Esophagus squamous epithelium (tissue), 5 donors: ENCODE results near the gene RAMAC. TPM values are rescaled to one million over a fixed set of nuclear protein-coding genes. Genes with fewer than 3 reads are reported as not detected.
"Not testable (repeated sequence)": the region's sequence is repeated elsewhere in the genome, so short reads cannot be mapped to it uniquely, and the experiment has no call there.

Experiments
- DNase-seq: peaks from one replicate; lab custom pipeline; 2025; lab: John Stamatoyannopoulos, UW
- H3K27ac ChIP-seq, 4 donors: fragments of 200-600 bp; sonication (generic); one replicate each; pipeline ENCODE4 v1.5.1; 2016 to 2019; ENCODE audit warnings: mild to moderate bottlenecking in 1 of 4
- H3K27me3 ChIP-seq, 4 donors: fragments of 200-600 bp; sonication (generic); 1 replicate in 3 of 4; 2 replicates in 1 of 4; pipeline versions ENCODE4 v1.5.1 to v1.6.0; 2017 to 2021; ENCODE audit warnings: antibody characterized with exemption in 1 of 4
- H3K36me3 ChIP-seq, 3 donors: fragments of 200-600 bp; sonication (generic); one replicate each; pipeline ENCODE4 v1.5.1; 2016 to 2019
- H3K4me1 ChIP-seq, 3 donors: fragments of 200-600 bp; sonication (generic); one replicate each; pipeline ENCODE4 v1.5.1; 2017 to 2019
- H3K4me3 ChIP-seq, 4 donors: fragments of 200-600 bp; sonication (generic); 1 replicate in 3 of 4; 2 replicates in 1 of 4; pipeline ENCODE4 v1.5.1; 2016 to 2019; ENCODE audit warnings: mild to moderate bottlenecking in 2 of 4, moderate library complexity in 1 of 4
- H3K9me3 ChIP-seq, 3 donors: fragments of 200-600 bp; sonication (generic); one replicate each; pipeline ENCODE4 v1.5.1; 2016 to 2019
- CTCF ChIP-seq, 6 experiments: fragments of 450-650 bp in 4 of 6; fragments of 200-600 bp in 2 of 6; sonication (generic) in 2 of 6; IDR thresholded peaks; one replicate each; pipeline ENCODE4 v1.5.1; 2016 to 2019; ENCODE audit warnings: antibody characterized with exemption in 6 of 6, mild to moderate bottlenecking in 4 of 6, moderate library complexity in 4 of 6
- POLR2A ChIP-seq, 4 donors: fragments of 450-650 bp; IDR thresholded peaks; one replicate each; pipeline ENCODE4 v1.6.1; 2017; ENCODE audit warnings: antibody characterized with exemption in 4 of 4, mild to moderate bottlenecking in 4 of 4, moderate library complexity in 3 of 4
- WGBS, 2 donors: methylation state at CpG; one replicate each; pipeline ENCODE4 v1.1.5; 2018; 5-methylcytosine and 5-hydroxymethylcytosine counted together
- intact Hi-C: fragments of 100-400 bp; cut with DNase I; formaldehyde crosslinking; loops from one replicate; pipeline ENCODE4 v1.15.0; 2022
- total RNA-seq, 4 donors: library from RNA; depleted of rRNA; stranded (reverse); fragments of >200 nt; gene quantifications; one replicate each; pipeline ENCODE4 v1.1.0, GENCODE V29; 2016
- donor health status: DM: yes; HTN: yes; CAD: no.

RAMAC gene
- total RNA-seq = 10 to 100 TPM; 29.1 to 31.5 (median 31.1) TPM

DNA sequence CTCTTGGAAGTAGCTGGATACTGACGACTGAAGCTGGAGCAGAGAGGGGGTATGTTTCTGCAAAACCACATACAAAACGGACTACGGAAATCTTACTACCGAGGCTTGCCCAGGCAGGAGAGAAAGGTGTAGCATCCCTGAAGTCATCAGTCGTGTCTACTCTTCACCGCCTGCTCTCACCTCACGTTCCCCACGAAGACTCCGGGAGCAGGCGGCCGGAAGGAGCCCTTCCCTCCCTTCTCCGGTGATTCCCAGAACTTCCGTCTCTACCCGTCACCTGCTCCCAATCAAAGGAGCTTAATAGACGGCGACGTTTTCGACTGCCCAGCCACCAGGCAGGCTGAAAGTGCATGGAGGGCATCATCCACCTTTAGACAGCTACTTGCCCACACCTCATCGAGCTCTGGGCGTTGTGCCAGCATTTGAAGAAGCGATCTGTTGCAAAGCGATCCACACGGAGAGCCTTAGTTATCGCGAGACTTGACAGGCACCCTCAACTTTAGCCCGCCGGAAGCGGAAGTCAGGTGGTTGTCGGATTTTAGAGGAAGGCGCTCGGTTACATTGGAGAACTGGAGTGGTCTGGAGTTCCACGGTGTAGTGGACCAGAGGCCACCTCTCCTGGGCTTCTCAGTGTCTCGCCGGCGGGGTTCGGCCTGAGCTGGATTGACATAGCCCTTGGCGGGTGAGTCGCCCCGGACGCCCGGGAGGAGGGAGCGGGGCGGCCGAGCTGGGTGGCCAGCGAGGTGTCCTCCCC is at the start of gene RAMAC:
Gene RAMAC, plus strand, starts transcription at position 523 of the 754 bp plus-strand sequence. CDS start 2,809 bp downstream, outside the sequence.
- peak in 2 of 4 donors; percentile 21 to 53 for TF ChIP-seq POLR2A (IDR thresholded peaks at IDR 0.05)
- peak in 1 of 6 experiments; percentile 5 for TF ChIP-seq CTCF (IDR thresholded peaks at IDR 0.05)
- peak; percentile 66 for DNase-seq

GRCh38 chr15:82936966-82937711 is 48.9 kb upstream of the RAMAC start:
- H3K4me3 ChIP-seq = no peak overlapping the region
- peaks cover 4 to 26% (median 6%) of the 10 kb centered on the region in 3 donors for H3K4me1 ChIP-seq
- WGBS, 2 donors = 62 to 63% methylated on average over 2 to 4 of the region's 4 CpGs
- no peaks in the 10 kb centered on the region for H3K27me3 ChIP-seq
- TF ChIP-seq CTCF (IDR thresholded peaks at IDR 0.05) (no peak), POLR2A (IDR thresholded peaks at IDR 0.05) (no peak)
- H3K36me3 ChIP-seq = no peaks in the 10 kb centered on the region
- no peak for DNase-seq
- intact Hi-C loops = no loop called here
- H3K27ac ChIP-seq = peak overlapping the region in 1 of 4 donors; percentile 44
- H3K9me3 ChIP-seq = no peaks in the 10 kb centered on the region

More for the DNA sequence above, at the start of gene RAMAC:
- H3K4me3 ChIP-seq = peak within 1 kb of the TSS; percentile 76 to 92 (median 82)
- peaks cover 0 to 22% (median 14%) of the 10 kb centered on the region in 3 donors for H3K4me1 ChIP-seq
- WGBS, 2 donors = 1 to 2% methylated on average over 27 to 29 of the region's 45 CpGs
- H3K9me3 ChIP-seq = no peaks in the 10 kb centered on the region
- peaks cover 0 to 29% (median 0%) of the 10 kb centered on the region in 3 donors for H3K36me3 ChIP-seq
- no peaks in the 10 kb centered on the region for H3K27me3 ChIP-seq
- intact Hi-C loops = no loop called here
- H3K27ac ChIP-seq = peak within 1 kb of the TSS; percentile 82 to 85 (median 83)

DNA sequence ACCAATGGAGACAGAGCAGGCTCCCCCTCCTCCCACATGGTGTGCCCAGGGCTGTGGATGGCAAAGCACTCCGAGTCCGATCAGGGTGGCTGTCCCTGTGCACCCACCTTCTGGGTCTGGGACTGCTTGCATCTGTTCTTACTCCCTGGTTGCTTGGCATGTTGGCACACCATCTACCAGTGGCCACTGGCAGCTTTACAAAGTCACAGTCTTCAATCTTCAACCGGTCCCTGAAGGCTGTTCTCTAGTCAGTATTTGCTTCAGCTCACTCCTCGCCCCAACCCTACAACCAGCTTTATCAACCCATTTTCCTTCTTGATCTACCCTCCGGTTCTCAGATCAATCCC is 48.3 kb upstream of the RAMAC start:
- intact Hi-C loops = no loop called here
- Histone ChIP-seq H3K4me1 (peaks cover 6 to 32% (median 6%) of the 10 kb centered on the region in 3 donors), H3K27me3 (no peaks in the 10 kb centered on the region), H3K27ac (peak overlapping the region in 1 of 4 donors; percentile 44), H3K36me3 (no peaks in the 10 kb centered on the region), H3K4me3 (no peak overlapping the region), H3K9me3 (no peaks in the 10 kb centered on the region)
- TF ChIP-seq POLR2A (IDR thresholded peaks at IDR 0.05) = no peak
- TF ChIP-seq CTCF (IDR thresholded peaks at IDR 0.05) = no peak
- DNase-seq = no peak
- 90 to 93% methylated on average over 2 to 5 of the region's 5 CpGs for WGBS, 2 donors

DNA sequence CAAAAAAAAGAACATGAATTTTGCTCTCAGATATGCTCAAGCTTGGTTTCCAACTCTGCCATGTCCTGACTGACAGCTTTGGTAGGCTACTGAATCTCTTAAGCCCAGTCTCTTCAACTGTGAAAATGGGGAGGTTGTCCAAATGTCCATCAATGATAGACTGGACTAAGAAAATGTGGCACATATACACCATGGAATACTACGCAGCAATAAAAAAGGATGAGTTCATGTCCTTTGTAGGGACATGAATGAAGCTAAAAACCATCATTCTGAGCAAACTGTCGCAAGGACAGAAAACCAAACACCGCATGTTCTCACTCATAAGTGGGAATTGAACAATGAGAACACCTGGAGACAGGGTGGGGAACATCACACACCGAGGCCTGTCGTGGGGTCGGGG is 46.3 kb upstream of the RAMAC start:
- H3K4me3 ChIP-seq, H3K27me3 ChIP-seq, DNase-seq, H3K9me3 ChIP-seq, H3K27ac ChIP-seq, intact Hi-C loops, H3K36me3 ChIP-seq: not testable (repeated sequence)
- H3K4me1 ChIP-seq = peaks cover 6 to 50% (median 6%) of the 10 kb centered on the region in 3 donors
- WGBS, 2 donors = 85 to 96% methylated on average over 6 of the region's 6 CpGs

DNA sequence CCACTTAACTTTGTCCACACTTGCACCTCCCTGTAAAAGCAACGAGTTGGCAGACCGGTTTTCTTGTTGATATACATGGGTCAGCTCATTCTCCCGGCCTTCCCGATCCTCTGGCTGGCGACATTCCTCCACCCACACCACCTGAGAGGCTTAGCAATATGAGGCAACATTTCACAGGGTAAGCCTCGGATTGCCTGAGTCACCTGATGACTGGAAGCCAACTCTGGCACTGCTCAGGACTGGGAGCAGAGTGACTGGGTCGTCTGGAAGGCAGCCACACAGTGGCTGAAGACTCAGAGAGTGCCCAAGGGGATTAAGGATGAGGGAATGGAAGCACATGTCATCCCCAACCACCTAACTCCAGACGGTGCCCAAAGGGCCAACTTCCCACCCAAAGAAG is 43.3 kb upstream of the RAMAC start:
- Histone ChIP-seq H3K4me1 (peaks cover 1 to 38% (median 6%) of the 10 kb centered on the region in 3 donors), H3K27ac (peak overlapping the region; percentile 6 to 64 (median 19)), H3K36me3 (no peaks in the 10 kb centered on the region), H3K4me3 (no peak overlapping the region), H3K9me3 (no peaks in the 10 kb centered on the region), H3K27me3 (no peaks in the 10 kb centered on the region)
- intact Hi-C loops = no loop called here
- WGBS, 2 donors = 24 to 78% methylated on average over 8 of the region's 8 CpGs
- no peak for DNase-seq
- TF ChIP-seq CTCF (IDR thresholded peaks at IDR 0.05) = no peak
- no peak for TF ChIP-seq POLR2A (IDR thresholded peaks at IDR 0.05)
